SH-SY5Y (cell line): ENCODE measurements around the gene ELMO1.

Experiments
- GATA2 ChIP-seq: IDR thresholded peaks from 2 replicates; pipeline ENCODE4 v1.6.1; 2011; ENCODE audit warnings: mild to moderate bottlenecking, low read depth, low read length
- GATA3 ChIP-seq: IDR thresholded peaks from 2 replicates; pipeline ENCODE4 v1.6.1; 2011; ENCODE audit warnings: low read depth, mild to moderate bottlenecking, low read length, moderate library complexity

- TF ChIP-seq GATA3 (no peak), GATA2 (no peak)
Observed at GRCh38 chr7:37234334-37234733, 214.3 kb downstream of the ELMO1 start.
